K562 (cell line): ENCODE results near the gene ZNF775. TPM values are rescaled to one million over a fixed set of nuclear protein-coding genes. Genes with fewer than 3 reads are reported as not detected.

Source experiments
- ARID3A ChIP-seq: IDR thresholded peaks from 2 replicates; pipeline ENCODE4 v1.6.1; 2012; ENCODE audit warnings: low read depth, low read length, improper control_type of control experiment, borderline replicate concordance
- HIVEP1 ChIP-seq: fragments of 250-450 bp; sonication (Bioruptor Pico); IDR thresholded peaks from 2 replicates; pipeline ENCODE4 v1.4.0; 2020; ENCODE audit warnings: mild to moderate bottlenecking
- RERE ChIP-seq: sonication (generic); formaldehyde crosslinking; IDR thresholded peaks from 2 replicates; pipeline ENCODE4 v1.8.0; 2023; ENCODE audit warnings: missing genetic modification reagents, mild to moderate bottlenecking, borderline replicate concordance
- SMARCB1 ChIP-seq: IDR thresholded peaks from 2 replicates; pipeline ENCODE4 v1.6.1; 2011; ENCODE audit warnings: improper control_type of control experiment, low read depth; ENCODE audit not compliant: insufficient read length
- XRCC3 ChIP-seq: fragments of 450-650 bp; IDR thresholded peaks from 2 replicates; pipeline ENCODE4 v1.6.1; 2017; ENCODE audit warnings: mild to moderate bottlenecking, moderate library complexity
- polyA plus RNA-seq, 8 experiments: library from polyadenylated mRNA; depleted of rRNA in 4 of 8; stranded (reverse) in 5 of 8; unstranded in 3 of 8; fragments of >200 nt; fragmentation: Nextera tagmentation in 2 of 8; fragmentation: Illumina TruSeq in 1 of 8; extraction: Ambion mirVana in 2 of 8; extraction: Trizol in 1 of 8; gene quantifications; 2 replicates each; pipeline versions ENCODE4 v1.2.1 to v1.2.3, GENCODE V29; 2011 to 2014; ENCODE audit warnings: inconsistent platforms in 1 of 8, missing spikeins in 1 of 8
- total RNA-seq, 7 experiments: library from RNA; depleted of rRNA in 6 of 7; stranded (reverse); fragments of >200 nt in 6 of 7; fragmentation: Illumina TruSeq in 2 of 7; extraction: Trizol in 2 of 7; gene quantifications; 2 replicates each; pipeline versions ENCODE4 v1.2.1 to v1.2.3, GENCODE V29; 2011 to 2021; ENCODE audit warnings: low replicate concordance in 1 of 7

Gene ZNF775
- total and polyA plus RNA-seq, 9 of the 15 experiments (the other 6 are each of a cell fraction or from before 2014, with no cell fraction given): 0.04 to 18.7 (median 4.9) TPM

- TF ChIP-seq XRCC3: no peak
- TF ChIP-seq HIVEP1 (CRISPR knock-in tag): no peak
- no peak for TF ChIP-seq ARID3A
- TF ChIP-seq RERE (CRISPR knock-in tag): no peak
- TF ChIP-seq SMARCB1: no peak
Measured at GRCh38 chr7:150404172-150404804, 25.2 kb downstream of the ZNF775 start (continued).
